Activated CD4-positive, alpha-beta T cell treated with anti-CD3 and anti-CD28 coated beads, Interleukin-2, amount 50 U/mL, for 4 hours (primary cell): Measurements from ENCODE around the gene NPLOC4.

Experiments
- DNase-seq, 2 experiments: peaks; one replicate each; pipeline ENCODE4 v3.0.0-alpha.2; 2020

The NPLOC4 gene

DNA sequence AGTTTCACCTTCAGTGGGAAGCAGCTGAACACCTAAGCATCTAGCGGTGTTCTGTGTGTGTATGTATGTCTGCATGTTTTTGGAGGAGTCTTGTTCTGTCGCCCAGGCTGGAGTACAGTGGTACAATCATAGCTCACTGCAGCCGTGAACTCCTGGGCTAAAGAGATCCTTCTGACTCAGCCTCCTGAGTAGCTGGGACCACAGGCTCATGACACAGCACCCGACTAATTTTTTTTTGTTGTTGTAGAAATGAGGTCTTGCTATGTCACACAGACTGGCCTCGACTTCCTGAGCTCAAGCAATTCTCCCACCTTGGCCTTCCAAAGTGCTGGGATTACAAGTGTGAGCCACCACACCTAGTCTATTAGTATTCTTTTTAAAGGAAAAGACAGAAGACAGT is 54.6 kb downstream of the NPLOC4 start:
- no peak for DNase-seq

DNA sequence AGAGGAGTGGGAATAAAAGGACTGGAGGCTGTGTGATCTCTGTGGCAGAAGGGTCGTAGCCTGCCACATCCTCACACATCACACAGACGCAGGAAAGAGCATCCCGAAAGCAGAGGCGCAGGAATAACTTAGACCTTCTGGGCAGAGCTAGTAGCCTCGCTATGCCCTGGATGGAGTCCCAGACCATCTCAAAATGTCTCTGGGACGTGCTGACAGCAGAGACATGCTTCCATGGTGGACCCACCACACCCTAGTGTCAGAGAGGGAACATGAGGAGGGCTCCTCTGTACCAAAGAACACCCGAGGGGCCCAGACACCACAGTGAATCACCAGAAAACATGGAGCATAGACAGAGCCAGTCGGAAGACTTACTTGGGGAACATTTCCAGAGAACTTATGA is 55.2 kb downstream of the NPLOC4 start:
- no peak for DNase-seq

DNA sequence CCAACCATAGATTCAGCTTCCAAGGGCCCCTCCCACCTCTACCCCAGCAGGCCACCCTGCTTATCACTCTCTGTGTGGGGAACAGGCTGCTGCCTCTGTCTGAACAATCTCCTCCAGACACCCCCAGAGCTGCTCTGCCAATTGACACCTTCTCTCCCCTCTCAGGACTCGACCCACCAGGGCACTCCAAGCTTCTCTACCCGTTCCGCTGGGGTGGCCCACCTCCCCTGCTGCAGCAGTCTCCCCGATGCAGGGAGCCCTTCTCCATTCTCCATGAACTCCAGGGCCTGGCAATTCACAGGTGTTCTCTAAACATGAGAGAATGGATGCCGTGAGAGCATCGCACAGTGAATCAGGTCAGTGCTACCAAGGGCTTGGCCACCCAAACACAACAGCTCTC is 56.4 kb downstream of the NPLOC4 start:
- DNase-seq: no peak

DNA sequence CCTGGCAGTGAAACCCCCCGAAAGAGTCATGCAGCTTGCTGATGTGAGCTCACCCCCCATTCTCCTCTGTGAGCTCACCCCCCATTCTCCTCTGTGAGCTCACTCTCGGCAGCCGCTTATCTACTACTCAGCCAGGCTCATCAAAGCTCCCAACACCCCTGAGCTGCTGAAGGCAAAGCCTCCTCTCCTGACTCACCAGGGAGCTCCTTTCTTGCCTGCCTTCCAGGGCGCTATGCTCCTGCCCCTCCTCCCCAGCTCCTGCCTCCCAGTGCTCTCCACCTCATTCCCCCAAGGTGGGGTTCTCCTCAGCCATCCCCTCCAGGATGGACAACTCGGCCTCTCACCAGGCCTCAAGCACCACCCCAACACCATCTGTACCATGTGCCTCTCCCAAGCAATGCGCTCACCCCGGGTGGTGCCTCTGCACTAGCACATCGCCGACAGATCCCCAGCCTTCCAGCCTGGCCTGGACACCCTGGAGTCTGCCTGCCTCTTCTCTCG is 57.0 kb downstream of the NPLOC4 start:
- no peak for DNase-seq

DNA sequence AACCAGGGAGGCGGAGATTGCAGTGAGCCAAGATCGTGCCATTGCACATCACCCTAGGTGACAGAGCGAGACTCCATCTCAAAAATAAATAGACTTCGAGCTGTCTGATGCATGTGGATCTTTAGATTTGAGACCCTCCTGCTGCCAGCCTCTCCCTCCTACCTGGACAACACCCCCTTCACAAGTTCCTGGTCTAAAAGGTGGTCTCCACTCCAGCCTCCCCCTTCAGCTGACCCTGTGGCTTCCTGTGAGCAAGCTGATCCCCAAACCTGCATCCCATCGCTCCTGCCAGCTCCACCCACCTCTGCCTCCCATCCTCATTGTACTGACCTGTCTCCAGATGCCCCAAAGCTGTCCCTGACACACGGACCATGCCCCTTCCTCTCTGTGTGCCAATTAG is 57.6 kb downstream of the NPLOC4 start:
- DNase-seq: no peak

DNA sequence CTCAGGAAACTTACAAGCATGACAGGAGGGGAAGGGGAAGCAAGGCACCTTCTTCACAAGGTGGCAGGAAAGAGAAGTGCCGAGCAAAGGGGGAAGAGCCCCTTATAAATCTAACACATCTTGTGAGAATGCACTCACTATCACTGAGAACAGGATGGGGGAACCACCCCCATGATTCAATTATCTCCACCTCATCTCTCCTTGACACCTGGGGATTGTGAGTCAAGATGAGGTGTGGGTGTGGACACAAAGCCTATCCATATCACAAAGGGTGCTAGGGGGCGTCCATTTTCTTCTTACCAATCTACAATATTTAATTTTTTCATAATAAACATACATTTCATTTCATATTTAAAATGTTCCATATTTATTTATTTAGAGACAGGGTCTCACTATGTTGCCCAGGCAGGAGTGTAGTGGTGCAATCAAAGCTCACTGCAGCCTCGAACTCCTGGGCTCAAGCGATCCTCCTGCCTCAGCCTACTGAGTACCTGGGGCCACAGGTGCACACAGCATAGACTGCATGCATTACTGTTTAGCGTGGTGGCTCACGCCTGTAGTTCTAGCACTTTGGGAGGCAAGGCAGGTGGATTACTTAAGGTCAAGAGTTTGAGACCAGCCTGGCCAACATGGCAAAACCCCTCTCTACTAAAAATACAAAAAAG is 58.2 kb downstream of the NPLOC4 start:
- DNase-seq: no peak

DNA sequence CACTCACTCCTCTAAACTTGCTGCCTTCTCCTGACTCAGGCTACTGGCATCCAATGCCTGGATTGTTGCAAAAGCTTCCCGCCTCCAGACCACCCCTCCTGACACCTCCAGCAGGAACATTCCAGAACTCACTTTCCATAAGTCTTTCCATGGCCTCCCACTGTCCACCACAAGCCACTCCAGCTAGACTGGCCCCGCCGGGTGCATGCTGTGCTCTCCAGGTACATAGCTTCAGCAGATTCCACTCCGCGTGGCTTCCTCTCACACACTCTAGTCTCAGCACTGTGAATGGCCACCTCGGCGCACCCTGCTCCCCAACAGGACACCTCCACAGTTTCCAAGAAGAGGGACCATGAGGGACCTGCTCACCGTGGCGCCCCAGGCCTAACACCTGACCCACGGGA is 58.9 kb downstream of the NPLOC4 start:
- DNase-seq: no peak

DNA sequence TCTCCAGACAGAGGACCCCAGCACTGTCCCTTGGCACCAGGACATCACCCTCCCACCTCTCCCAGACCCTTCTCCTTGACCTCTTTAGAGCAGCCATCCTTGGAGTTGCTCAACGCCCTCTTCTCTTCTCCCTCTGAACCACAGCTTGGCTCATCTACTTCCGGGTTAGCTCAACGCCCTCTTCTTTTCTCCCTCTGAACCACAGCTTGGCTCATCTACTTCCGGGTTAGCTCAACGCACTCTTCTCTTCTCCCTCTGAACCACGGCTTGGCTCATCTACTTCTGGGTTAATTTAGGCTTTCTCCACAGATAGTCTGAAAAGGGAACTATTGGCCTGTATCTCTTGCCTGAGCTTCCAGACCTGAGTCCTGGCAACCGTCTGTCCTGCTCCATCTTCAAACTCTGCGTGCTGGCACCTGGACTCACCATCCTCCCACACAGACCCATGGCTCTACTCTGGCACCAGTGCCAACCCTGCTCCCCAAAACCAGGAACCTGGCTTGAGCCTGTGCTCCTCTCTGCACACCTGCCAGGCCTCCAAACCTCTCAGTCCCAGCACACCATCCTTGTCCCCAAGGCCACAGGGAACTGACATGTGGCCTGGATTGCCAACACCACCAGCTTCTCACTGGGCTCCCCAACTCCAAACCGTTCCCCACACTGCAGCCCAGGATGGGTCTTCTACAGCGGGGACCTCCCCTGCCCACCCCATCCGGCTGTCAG is 59.5 kb downstream of the NPLOC4 start:
- no peak for DNase-seq

DNA sequence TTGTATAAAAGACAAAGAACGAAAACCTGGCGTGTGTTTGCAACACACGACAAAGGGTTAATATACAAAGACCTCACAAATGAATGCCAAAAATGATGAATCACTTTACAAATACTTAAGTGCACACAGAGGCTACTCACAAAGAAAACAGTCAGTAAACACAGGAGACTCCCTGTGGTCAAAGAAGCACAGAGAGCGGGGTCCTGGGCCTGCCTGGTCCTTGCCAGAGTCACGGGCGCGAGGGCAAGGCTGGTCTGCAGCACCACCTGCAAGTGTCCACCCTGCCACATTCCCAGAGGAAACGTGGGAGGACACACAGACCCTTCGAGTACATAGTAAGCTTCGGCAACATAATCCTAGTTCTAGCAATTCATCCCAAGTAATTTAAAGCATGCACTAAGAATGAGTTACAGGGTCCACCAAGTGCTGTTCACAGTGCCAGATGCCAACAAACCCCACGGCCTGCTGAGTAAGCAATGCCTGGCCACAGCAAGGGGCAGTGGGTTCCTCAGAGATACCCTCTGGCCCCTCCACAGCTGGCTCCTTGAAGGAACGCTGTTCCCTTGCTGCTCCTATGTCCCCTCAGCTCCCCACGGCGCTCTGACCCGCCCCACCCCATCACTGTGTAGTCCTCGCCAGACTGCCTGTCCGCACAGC is 60.2 kb downstream of the NPLOC4 start:
- DNase-seq: no peak

DNA sequence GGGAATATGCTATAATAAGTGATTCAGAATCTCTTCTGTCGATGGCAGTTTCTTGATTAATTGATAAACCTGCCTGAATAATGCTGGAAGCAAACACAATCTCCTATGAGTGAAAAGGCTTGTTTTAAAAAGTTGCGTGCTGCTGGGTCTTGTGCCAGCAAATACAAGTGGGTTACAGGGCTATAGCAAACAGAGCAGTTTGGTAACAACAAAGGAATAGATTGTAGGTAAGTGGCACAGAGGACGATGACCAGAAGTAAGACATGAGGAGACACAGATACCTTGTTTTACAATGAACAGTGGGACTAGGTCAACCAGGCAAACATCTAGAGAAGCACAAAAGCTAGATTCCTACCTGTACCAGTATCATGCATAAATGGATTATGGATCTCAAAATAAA is 61.1 kb downstream of the NPLOC4 start:
- DNase-seq: no peak

DNA sequence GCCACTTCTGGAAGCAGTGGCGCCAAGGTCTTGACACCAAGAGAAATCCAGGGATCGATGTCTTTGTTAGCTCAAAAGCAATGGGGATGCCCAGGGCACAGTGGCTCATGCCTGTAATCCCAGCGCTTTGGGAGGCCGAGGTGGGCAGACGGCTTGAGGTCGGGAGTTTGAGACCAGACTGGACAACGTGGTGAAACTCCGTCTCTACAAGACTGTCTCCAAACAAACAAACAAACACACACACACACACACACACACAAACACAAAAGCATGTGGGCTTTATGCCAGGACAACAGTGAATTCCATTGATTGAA is 62.3 kb downstream of the NPLOC4 start:
- DNase-seq: no peak

DNA sequence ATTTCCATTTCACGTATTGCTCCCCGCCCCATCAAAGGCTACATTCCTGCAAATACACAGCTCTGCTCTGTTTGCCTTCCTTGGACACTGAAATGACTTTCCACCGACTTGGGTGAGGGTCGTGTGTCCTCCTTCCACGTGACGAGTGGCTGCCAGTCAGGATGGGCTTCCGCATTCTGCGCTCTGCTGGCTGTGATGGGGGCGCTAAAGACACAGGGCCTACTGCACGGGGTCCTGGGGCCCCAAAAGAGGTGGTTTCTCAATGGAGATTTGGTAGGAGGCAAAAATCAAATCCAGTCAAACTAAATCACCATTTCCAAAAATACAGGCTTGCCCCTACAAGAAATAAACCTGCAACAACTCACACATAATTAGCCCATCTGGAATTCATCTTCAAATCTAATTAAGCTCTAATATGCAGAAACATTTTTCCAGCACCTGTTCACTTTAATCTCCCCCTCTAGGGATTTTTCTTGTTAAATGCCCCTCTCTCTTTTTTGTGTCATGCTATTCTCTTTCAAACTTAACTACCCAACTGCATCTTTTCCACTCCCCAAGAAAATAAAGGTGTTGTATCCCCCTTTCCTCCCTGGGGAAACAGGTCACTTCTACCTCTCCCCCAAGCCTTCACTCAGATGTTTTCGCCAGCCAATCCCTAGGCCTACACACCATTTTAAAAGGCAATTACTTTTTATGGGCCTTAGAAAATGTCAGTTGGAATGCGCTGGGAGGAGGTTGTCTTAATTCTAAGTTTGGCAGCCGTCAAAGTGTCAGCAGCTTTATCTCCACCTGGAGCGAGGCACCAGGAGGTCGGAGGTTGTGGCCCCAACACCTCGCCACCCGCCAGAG is 62.9 kb downstream of the NPLOC4 start:
- DNase-seq: no peak

DNA sequence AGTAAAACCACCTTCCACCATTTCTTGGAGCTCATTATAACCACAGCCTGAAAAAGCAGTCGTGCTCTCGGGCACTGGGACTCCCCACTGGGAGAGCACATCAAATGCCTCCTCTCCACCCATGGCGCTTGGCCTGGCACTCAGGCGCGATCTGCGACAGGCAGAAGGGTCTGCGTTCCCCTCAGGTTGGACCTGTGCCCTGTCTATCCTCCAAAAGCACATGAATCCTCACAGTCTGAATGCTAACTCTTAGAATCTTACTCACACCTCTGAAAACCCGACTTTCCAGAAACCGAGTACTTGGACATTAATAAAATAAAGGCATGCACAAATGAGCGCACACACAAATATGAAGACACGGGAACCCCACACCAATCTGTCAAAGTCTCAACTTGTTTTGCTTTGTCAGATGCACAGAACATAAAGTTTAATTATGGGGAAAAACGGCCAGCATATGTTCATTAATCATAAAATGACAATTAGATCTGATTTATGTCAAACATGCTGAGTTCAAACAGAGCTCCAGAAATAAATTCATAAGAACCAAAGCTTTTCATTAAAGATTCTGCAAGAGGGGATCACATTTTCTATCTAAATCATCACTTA is 64.2 kb downstream of the NPLOC4 start:
- DNase-seq: no peak

DNA sequence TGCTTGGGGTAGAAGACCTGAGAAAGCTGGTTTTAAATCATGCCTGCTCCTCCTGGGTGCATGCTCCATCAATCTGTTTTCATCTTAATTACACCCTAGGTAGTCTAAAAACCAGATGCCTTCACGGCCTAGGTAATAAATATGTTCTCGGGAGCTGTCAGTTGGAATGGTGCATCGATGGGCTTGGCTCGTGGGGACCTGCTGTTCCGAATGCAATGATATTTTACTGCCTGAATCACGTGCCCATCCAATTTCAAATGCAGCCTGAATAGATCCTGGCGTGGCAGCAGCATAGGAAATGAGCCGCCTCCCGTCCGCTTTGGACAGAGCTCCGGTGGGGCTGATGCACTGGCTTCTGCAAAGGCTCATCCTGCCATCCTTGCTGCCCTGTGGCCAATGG is 65.9 kb downstream of the NPLOC4 start:
- DNase-seq: no peak

DNA sequence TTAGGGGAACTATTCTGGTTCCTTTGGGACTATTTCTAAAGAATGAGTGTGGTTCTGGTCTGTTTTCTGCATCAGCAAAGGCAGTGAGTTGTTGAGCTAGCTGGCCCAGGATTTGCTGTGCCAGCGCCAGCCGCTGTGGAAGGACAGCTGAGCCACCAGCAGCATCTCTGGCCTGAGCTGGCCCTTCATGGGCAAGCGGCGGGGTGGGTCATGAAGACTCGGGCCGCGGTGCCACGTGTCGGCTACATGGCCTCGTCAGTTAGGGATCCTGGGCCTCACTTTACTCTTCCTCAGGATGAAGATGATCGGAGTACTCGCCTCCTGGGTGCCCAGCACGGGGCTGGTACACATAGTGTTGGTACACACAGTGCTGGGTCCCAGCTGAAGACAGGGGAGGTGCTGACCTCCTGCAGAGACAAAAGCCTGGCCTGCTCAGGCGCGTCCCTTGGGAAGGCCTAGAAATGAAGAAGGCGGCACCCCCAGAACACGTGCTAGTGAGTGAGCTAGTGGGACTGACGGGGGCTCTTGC is 66.9 kb downstream of the NPLOC4 start:
- DNase-seq: no peak

DNA sequence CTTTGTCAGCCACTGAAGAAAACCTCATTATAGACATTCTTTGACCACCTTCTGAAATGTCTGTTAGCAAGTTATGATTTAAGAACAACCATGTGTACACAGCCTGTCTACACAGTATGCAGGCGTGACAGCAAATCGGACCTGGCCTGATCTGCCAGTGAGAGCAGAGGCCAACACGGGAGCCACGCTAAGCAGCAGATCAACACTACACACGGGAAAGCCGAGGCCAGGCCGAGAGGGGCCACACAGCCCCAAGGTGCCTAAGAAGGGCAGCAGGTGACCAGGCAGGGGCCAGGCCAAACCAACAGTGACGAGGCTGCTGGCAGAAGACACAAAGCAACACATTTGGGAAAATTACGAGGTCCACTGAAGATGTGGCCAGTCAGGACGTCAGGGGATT is 68.5 kb downstream of the NPLOC4 start:
- DNase-seq: no peak

DNA sequence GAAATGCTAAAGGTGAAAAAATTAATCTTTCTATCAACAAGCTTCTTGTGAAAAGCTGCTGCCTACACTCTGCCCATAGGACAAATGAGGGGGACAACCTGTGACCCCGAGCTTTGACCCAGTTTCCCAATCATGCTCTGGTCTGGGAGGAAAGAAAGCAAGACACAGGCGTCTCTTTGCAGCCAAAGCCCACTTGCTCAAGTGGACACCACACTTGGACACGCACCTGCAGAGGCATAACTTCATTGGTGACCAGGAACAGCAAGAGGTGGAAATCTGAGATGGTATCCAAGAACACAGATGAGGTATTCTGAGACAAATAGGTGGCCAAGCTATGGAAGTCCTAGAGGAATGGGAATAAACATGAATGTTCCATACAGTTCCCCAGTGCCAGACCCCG is 69.7 kb downstream of the NPLOC4 start:
- DNase-seq: no peak

DNA sequence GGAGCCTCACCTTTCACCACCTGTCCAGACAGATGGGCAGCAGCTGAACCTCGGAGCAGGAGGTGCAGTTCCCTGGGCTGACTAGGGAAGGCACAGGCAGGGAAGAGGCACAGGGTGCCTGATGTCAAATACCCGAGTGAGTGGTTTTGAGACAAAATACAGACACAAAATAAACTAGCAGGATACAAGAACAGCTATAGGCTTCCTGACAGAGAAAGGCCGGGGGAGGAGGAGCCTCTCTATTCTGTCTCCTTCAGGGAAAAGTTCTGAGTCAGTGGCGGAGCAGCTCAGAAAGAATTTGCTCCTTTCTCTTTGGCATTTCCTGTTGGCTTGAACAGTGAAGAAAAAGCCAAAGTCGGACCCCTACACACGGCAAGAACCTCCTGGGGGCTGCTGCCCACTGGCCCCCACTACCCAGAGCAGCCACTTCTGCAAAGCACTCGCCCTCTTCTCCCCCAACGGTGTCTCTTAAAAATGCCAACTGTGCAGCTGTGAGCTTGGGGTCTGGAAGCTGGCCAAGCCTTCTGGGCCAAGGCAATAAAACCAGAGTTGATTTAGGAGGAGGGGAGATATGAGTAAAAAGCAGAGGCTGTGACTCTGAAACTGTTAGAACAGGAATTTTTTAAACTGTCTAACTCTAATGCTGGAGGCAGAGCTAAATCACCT is 70.3 kb downstream of the NPLOC4 start:
- no peak for DNase-seq

DNA sequence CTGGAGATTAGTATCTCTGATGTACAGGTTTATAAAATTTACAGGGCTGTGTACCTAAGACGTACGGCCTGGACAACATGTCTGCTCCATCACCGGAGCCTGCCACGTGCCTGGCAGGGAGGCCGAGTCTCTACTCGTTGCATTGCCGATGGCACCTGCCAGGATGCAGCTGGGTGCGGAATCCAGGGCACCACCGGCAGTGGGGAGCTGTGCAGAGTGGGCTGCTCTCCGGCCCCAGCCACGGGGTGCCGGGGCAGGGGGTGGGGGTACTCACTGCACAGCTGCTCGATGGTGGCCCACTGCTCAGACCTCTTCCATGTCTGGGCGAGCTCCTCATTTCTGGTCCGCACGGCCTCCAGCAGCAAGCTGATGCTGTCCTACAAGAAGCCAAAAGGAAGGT is 71.7 kb downstream of the NPLOC4 start:
- DNase-seq: no peak

DNA sequence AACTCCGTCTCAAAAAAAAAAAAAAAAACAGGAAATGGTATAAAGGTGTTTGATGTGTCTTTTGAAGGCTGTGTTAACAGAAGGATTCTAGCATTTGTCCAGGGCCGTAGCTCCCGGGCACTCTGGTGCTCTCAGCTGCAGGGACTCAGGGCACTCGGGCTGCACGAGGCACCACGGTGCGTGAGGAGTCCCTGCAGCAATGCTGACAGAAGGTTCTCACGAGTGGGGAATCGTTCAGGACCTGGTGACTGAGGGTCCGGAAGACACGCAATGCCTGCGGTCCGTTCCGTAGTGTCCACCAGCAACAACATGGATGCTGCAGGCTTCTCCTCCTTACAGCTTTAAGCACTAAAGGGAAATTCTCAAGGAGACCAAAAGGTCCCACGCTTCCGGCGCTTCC is 72.1 kb downstream of the NPLOC4 start:
- no peak for DNase-seq

DNA sequence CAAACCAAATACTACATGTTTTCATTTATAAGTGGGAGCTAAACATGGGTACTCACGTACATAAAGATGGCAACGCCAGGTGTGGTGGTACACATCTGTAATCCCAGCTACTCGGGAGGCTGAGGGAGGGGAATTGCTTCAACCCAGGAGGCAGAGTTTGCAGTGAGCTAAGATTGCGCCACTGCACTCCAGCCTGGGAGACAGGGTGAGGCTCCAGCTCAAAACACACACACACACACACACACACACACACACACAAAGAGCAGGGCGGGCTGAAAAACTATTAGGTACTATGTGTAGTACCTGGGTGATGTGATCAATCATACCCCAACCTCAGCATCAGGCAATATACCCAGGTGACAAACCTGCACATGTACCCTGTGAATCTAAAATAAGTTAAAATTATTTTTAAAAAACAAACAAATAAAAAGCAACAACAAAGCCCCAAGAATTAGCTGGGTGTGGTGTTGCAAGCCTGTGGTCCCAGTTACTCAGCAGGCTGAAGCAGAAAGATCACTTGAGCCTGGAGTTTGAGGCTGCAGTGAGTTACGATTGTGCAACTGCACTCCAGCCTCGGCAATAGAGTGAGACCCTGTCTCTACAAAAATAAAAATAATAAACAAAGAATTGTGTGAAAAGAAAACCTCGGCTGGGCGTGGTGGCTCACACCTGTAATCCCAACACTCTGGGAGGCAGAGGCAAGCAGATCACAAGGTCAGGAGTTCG is 72.9 kb downstream of the NPLOC4 start:
- DNase-seq: no peak

DNA sequence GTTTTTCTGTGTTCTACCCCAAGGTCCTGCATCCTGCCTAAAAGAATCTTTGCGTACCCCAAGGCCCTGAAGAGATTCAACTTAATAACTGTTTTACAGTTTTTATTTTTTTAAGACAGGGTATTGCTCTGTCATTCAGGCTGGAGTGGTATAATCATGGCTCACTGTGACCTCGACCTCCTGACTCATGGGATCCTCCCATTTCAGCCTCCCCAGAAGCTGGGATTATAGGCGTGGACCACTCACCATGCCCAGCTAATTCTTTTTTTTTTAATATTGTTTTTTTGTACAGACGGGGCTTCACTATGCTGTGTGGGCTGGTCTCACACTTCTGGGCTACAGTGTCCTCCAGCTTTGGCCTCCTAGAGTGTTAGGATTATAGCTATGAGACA is 75.4 kb downstream of the NPLOC4 start:
- DNase-seq: no peak
